SK-N-SH (cell line): Measurements from ENCODE around the gene SEPTIN10.

ENCODE experiments used
- CHD2 ChIP-seq: fragments of 150-350 bp; IDR thresholded peaks from 2 replicates; pipeline ENCODE4 v1.6.1; 2018; ENCODE audit warnings: low read length; ENCODE audit not compliant: partially characterized antibody
- CTCF ChIP-seq: fragments of 200-600 bp; sonication (generic); IDR thresholded peaks from 2 replicates; pipeline ENCODE4 v1.6.1; 2017; ENCODE audit warnings: antibody characterized with exemption, mild to moderate bottlenecking, moderate library complexity
- EP300 ChIP-seq, 2 experiments: IDR thresholded peaks; 2 replicates each; pipeline versions ENCODE4 v1.4.0 to v1.6.1; 2012; ENCODE audit warnings: borderline replicate concordance in 1 of 2, low read depth in 1 of 2, low read length in 1 of 2
- EZH2phosphoT487 ChIP-seq: fragments of 200-600 bp; sonication (generic); IDR thresholded peaks from 2 replicates; pipeline ENCODE4 v1.6.1; 2017; ENCODE audit warnings: low read depth, mixed run types, mild to moderate bottlenecking, antibody characterized with exemption, moderate library complexity, borderline replicate concordance
- FOXJ3 ChIP-seq: sonication (generic); formaldehyde crosslinking; IDR thresholded peaks from 2 replicates; pipeline ENCODE4 v1.5.1; 2020; ENCODE audit warnings: mild to moderate bottlenecking, missing genetic modification reagents
- GABPA ChIP-seq: IDR thresholded peaks from 2 replicates; pipeline ENCODE4 v1.4.0; 2012; ENCODE audit warnings: low read depth, mild to moderate bottlenecking
- JUND ChIP-seq: IDR thresholded peaks from 2 replicates; pipeline ENCODE4 v1.4.0; 2012
- NRF1 ChIP-seq: IDR thresholded peaks from 2 replicates; pipeline ENCODE4 v1.6.1; 2012; ENCODE audit warnings: low read depth, mild to moderate bottlenecking, low read length
- POLR2AphosphoS5 ChIP-seq: IDR thresholded peaks from 2 replicates; pipeline ENCODE4 v1.6.1; 2012; ENCODE audit warnings: low read depth, low read length
- RAD21 ChIP-seq: IDR thresholded peaks from 2 replicates; pipeline ENCODE4 v1.6.1; 2012; ENCODE audit warnings: mild to moderate bottlenecking, low read length
- RXRA ChIP-seq: IDR thresholded peaks from 2 replicates; pipeline ENCODE4 v1.4.0; 2012; ENCODE audit warnings: low read depth, mild to moderate bottlenecking, borderline replicate concordance
- SIN3A ChIP-seq: IDR thresholded peaks from 2 replicates; pipeline ENCODE4 v1.6.1; 2012; ENCODE audit warnings: low read depth, mild to moderate bottlenecking, low read length, moderate library complexity, borderline replicate concordance
- USF1 ChIP-seq: IDR thresholded peaks from 2 replicates; pipeline ENCODE4 v1.4.0; 2012; ENCODE audit warnings: low read depth, borderline replicate concordance
- TF ChIP-seq, protein P1 (sequence below): IDR thresholded peaks from 2 replicates; pipeline ENCODE4 v1.6.1; 2012; ENCODE audit warnings: mild to moderate bottlenecking, low read depth, low read length, moderate library complexity

- TF ChIP-seq CTCF (peak; percentile 51), POLR2AphosphoS5 (no peak), CHD2 (no peak), EZH2phosphoT487 (no peak), EP300 (IDR thresholded peaks at IDR 0.05; ENCODE audit: borderline replicate concordance in 1 of 2, low read depth in 1 of 2, low read length in 1 of 2) (no peak), RXRA (no peak), GABPA (no peak), JUND (no peak), RAD21 (no peak), USF1 (no peak), NRF1 (no peak), SIN3A (no peak), FOXJ3 (CRISPR knock-in tag) (no peak)
- TF ChIP-seq, protein P1, sequence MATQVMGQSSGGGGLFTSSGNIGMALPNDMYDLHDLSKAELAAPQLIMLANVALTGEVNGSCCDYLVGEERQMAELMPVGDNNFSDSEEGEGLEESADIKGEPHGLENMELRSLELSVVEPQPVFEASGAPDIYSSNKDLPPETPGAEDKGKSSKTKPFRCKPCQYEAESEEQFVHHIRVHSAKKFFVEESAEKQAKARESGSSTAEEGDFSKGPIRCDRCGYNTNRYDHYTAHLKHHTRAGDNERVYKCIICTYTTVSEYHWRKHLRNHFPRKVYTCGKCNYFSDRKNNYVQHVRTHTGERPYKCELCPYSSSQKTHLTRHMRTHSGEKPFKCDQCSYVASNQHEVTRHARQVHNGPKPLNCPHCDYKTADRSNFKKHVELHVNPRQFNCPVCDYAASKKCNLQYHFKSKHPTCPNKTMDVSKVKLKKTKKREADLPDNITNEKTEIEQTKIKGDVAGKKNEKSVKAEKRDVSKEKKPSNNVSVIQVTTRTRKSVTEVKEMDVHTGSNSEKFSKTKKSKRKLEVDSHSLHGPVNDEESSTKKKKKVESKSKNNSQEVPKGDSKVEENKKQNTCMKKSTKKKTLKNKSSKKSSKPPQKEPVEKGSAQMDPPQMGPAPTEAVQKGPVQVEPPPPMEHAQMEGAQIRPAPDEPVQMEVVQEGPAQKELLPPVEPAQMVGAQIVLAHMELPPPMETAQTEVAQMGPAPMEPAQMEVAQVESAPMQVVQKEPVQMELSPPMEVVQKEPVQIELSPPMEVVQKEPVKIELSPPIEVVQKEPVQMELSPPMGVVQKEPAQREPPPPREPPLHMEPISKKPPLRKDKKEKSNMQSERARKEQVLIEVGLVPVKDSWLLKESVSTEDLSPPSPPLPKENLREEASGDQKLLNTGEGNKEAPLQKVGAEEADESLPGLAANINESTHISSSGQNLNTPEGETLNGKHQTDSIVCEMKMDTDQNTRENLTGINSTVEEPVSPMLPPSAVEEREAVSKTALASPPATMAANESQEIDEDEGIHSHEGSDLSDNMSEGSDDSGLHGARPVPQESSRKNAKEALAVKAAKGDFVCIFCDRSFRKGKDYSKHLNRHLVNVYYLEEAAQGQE = no peak
These were observed 30.6 kb downstream of the SEPTIN10 start for GRCh38 chr2:109582928-109583895.
